H7 (cell line): ENCODE measurements around the gene CDK10. TPM values are rescaled to one million over a fixed set of nuclear protein-coding genes. Genes with fewer than 3 reads are reported as not detected.
A peak's percentile ranks its signal among the peaks of the same experiment; 100 is the strongest.

Experiments used
- DNase-seq: peaks from one replicate; pipeline ENCODE4 v3.0.0; 2012
- H3K27me3 ChIP-seq: 2 replicates; pipeline ENCODE4 v1.6.0; 2011; ENCODE audit warnings: mild to moderate bottlenecking, low read length; ENCODE audit not compliant: control insufficient read depth, insufficient read depth
- H3K36me3 ChIP-seq: replicated peaks from 2 replicates; pipeline ENCODE4 v1.5.1; 2011; ENCODE audit warnings: low read length; ENCODE audit not compliant: control insufficient read depth, insufficient read depth
- H3K4me3 ChIP-seq: 2 replicates; pipeline ENCODE4 v1.5.1; 2011; ENCODE audit warnings: low read depth, mild to moderate bottlenecking, control low read depth, low read length, moderate library complexity; ENCODE audit not compliant: insufficient read depth
- total RNA-seq: library from RNA; depleted of rRNA; stranded (reverse); fragments of >200 nt; shearing (Covaris generic); gene quantifications from 2 replicates; pipeline ENCODE4 v1.2.3, GENCODE V29; 2014

The CDK10 gene
- total RNA-seq, 1 experiment from 2014 or later: 36.5 TPM

- H3K27me3 ChIP-seq: peaks cover 17% of the 10 kb centered on the region
- no peaks in the 10 kb centered on the region; the same call in none of the 2 replicates for H3K36me3 ChIP-seq
- H3K4me3 ChIP-seq: no peak overlapping the region
- no peak for DNase-seq
Observed at GRCh38 chr16:89723279-89724250, 37.1 kb downstream of the CDK10 start.

- Histone ChIP-seq H3K27me3 (peaks cover 5% of the 10 kb centered on the region), H3K36me3 (no peaks in the 10 kb centered on the region; the same call in none of the 2 replicates), H3K4me3 (no peak overlapping the region)
- DNase-seq: peak; percentile 83
Observed at GRCh38 chr16:89727406-89728120, 41.1 kb downstream of the CDK10 start.

GRCh38 chr16:89729293-89729692, 42.8 kb downstream of the CDK10 start:
- no peak overlapping the region for H3K4me3 ChIP-seq
- H3K36me3 ChIP-seq: peaks cover 3% of the 10 kb centered on the region
- no peak for DNase-seq
- no peaks in the 10 kb centered on the region; the same call in 1 of the 2 replicates for H3K27me3 ChIP-seq

GRCh38 chr16:89729863-89730593, 43.5 kb downstream of the CDK10 start:
- H3K27me3 ChIP-seq: no peaks in the 10 kb centered on the region
- H3K36me3 ChIP-seq: peaks cover 3% of the 10 kb centered on the region
- H3K4me3 ChIP-seq: no peak overlapping the region
- peak; percentile 72 for DNase-seq

GRCh38 chr16:89730610-89731234, 44.2 kb downstream of the CDK10 start:
- H3K27me3 ChIP-seq: no peaks in the 10 kb centered on the region
- H3K36me3 ChIP-seq: peaks cover 3% of the 10 kb centered on the region
- H3K4me3 ChIP-seq: no peak overlapping the region
- no peak for DNase-seq

- no peak overlapping the region for H3K4me3 ChIP-seq
- no peak for DNase-seq
- no peaks in the 10 kb centered on the region for H3K27me3 ChIP-seq
- H3K36me3 ChIP-seq: peaks cover 6% of the 10 kb centered on the region
Observed at GRCh38 chr16:89732142-89732917, 45.8 kb downstream of the CDK10 start.

GRCh38 chr16:89732918-89733242, 46.4 kb downstream of the CDK10 start:
- Histone ChIP-seq H3K36me3 (peaks cover 11% of the 10 kb centered on the region), H3K4me3 (no peak overlapping the region), H3K27me3 (no peaks in the 10 kb centered on the region)
- no peak for DNase-seq

GRCh38 chr16:89733322-89733721, 46.8 kb downstream of the CDK10 start:
- H3K27me3 ChIP-seq: no peaks in the 10 kb centered on the region
- peaks cover 14% of the 10 kb centered on the region for H3K36me3 ChIP-seq
- no peak for DNase-seq
- H3K4me3 ChIP-seq: no peak overlapping the region

- Histone ChIP-seq H3K27me3 (no peaks in the 10 kb centered on the region), H3K36me3 (peaks cover 18% of the 10 kb centered on the region), H3K4me3 (no peak overlapping the region)
- DNase-seq: no peak
Observed at GRCh38 chr16:89733792-89734191, 47.3 kb downstream of the CDK10 start.

- Histone ChIP-seq H3K4me3 (no peak overlapping the region), H3K36me3 (peaks cover 36% of the 10 kb centered on the region), H3K27me3 (no peaks in the 10 kb centered on the region)
- no peak for DNase-seq
Observed at GRCh38 chr16:89736554-89736953, 50.1 kb downstream of the CDK10 start.

GRCh38 chr16:89737341-89738071, 51.0 kb downstream of the CDK10 start:
- DNase-seq: no peak
- peaks cover 37% of the 10 kb centered on the region for H3K36me3 ChIP-seq
- no peak overlapping the region for H3K4me3 ChIP-seq
- H3K27me3 ChIP-seq: no peaks in the 10 kb centered on the region

GRCh38 chr16:89738072-89738377, 51.5 kb downstream of the CDK10 start:
- Histone ChIP-seq H3K4me3 (no peak overlapping the region), H3K36me3 (peaks cover 41% of the 10 kb centered on the region), H3K27me3 (no peaks in the 10 kb centered on the region)
- DNase-seq: no peak

GRCh38 chr16:89738538-89739317, 52.2 kb downstream of the CDK10 start:
- Histone ChIP-seq H3K36me3 (peaks cover 39% of the 10 kb centered on the region), H3K27me3 (no peaks in the 10 kb centered on the region), H3K4me3 (no peak overlapping the region)
- peak; percentile 62 for DNase-seq
